Prostate gland (tissue), 2 donors: ENCODE measurements around the gene WDR88. TPM values are rescaled to one million over a fixed set of nuclear protein-coding genes. Genes with fewer than 3 reads are reported as not detected.

Experiments used
- DNase-seq: peaks from one replicate; pipeline ENCODE4 v3.0.0-alpha.2; 2019; ENCODE audit warnings: low spot score
- H3K27ac ChIP-seq, 2 donors: fragments of 200-600 bp; sonication (generic); 2 replicates each; pipeline ENCODE4 v1.5.1; 2017 to 2019
- H3K27me3 ChIP-seq: fragments of 200-600 bp; sonication (generic); replicated peaks from 2 replicates; pipeline ENCODE4 v1.5.1; 2019; ENCODE audit not compliant: insufficient read depth
- H3K36me3 ChIP-seq, 2 donors: fragments of 200-600 bp; sonication (generic); 1 replicate in 1 of 2; 2 replicates in 1 of 2; pipeline versions ENCODE4 v1.5.1 to v1.8.1; 2017 to 2019
- H3K4me1 ChIP-seq: fragments of 200-600 bp; sonication (generic); replicated peaks from 2 replicates; pipeline ENCODE4 v1.5.1; 2019
- H3K4me3 ChIP-seq, 2 donors: fragments of 200-600 bp; sonication (generic); 2 replicates each; pipeline ENCODE4 v1.5.1; 2017 to 2019
- H3K9me3 ChIP-seq: fragments of 200-600 bp; sonication (generic); 2 replicates; pipeline ENCODE4 v1.5.1; 2017
- CTCF ChIP-seq, 4 experiments: fragments of 200-600 bp in 2 of 4; fragments of 450-650 bp in 2 of 4; sonication (generic) in 2 of 4; IDR thresholded peaks; 1 replicate in 3 of 4; 2 replicates in 1 of 4; pipeline ENCODE4 v1.5.1; 2016 to 2019; ENCODE audit warnings: antibody characterized with exemption in 4 of 4, mild to moderate bottlenecking in 2 of 4, moderate library complexity in 2 of 4
- POLR2A ChIP-seq: fragments of 450-650 bp; IDR thresholded peaks from one replicate; pipeline ENCODE4 v1.6.1; 2016; ENCODE audit warnings: antibody characterized with exemption, mild to moderate bottlenecking
- POLR2AphosphoS5 ChIP-seq: sonication (generic); formaldehyde crosslinking; IDR thresholded peaks from one replicate; pipeline ENCODE4 v1.6.1; 2017; ENCODE audit warnings: antibody characterized with exemption
- WGBS: methylation state at CpG from one replicate; pipeline ENCODE4 v1.1.5; 2018; 5-methylcytosine and 5-hydroxymethylcytosine counted together
- intact Hi-C: fragments of 100-400 bp; cut with DNase I; formaldehyde crosslinking; loops from one replicate; pipeline ENCODE4 v1.14.2; 2022
- total RNA-seq, 2 donors: library from RNA; depleted of rRNA; stranded (reverse); fragments of >200 nt; gene quantifications; one replicate each; pipeline ENCODE4 v1.1.0, GENCODE V29; 2016

The WDR88 gene
- 1 to 10 TPM in 1 of 2 donors, not detected in 1; 3.9 TPM for total RNA-seq

GRCh38 chr19:33132021-33132420 is at the start of gene WDR88:
WDR88 (plus strand) TSS chr19:33132114; CDS start chr19:33132170, 56 bp downstream.
- H3K36me3 ChIP-seq, result no peaks in the 10 kb centered on the region
- no peak within 1 kb of the TSS for H3K27ac ChIP-seq
- no peak within 1 kb of the TSS for H3K4me3 ChIP-seq
- intact Hi-C loops, result no loop called here
- WGBS, result 94% methylated on average over 41 of the region's 43 CpGs
- no peaks in the 10 kb centered on the region for H3K4me1 ChIP-seq
- TF ChIP-seq POLR2A (no peak), POLR2AphosphoS5 (no peak), CTCF (IDR thresholded peaks at IDR 0.05) (no peak)
- DNase-seq, result no peak
- H3K27me3 ChIP-seq, result no peaks in the 10 kb centered on the region
- no peaks in the 10 kb centered on the region for H3K9me3 ChIP-seq

GRCh38 chr19:33085570-33086128 is 46.3 kb upstream of the WDR88 start:
- H3K36me3 ChIP-seq, result peaks cover 0 to 8% of the 10 kb centered on the region in 2 donors
- intact Hi-C loops, result no loop called here
- TF ChIP-seq POLR2AphosphoS5, result no peak
- TF ChIP-seq POLR2A, result no peak
- no peak for TF ChIP-seq CTCF (IDR thresholded peaks at IDR 0.05)

GRCh38 chr19:33086955-33087354 is 45.0 kb upstream of the WDR88 start:
- Histone ChIP-seq H3K4me1 (peaks cover 2% of the 10 kb centered on the region), H3K9me3 (no peaks in the 10 kb centered on the region), H3K36me3 (peaks cover 6 to 8% of the 10 kb centered on the region in 2 donors), H3K27me3 (no peaks in the 10 kb centered on the region), H3K27ac (no peak overlapping the region), H3K4me3 (no peak overlapping the region)
- intact Hi-C loops, result no loop called here
- TF ChIP-seq CTCF (IDR thresholded peaks at IDR 0.05), result no peak
- no peak for TF ChIP-seq POLR2A
- no peak for TF ChIP-seq POLR2AphosphoS5
- no peak for DNase-seq
- 89% methylated on average over 1 of the region's 1 CpG for WGBS

More at GRCh38 chr19:33085570-33086128, 46.3 kb upstream of the WDR88 start:
- no peak for DNase-seq
- no peaks in the 10 kb centered on the region for H3K27me3 ChIP-seq
- H3K4me1 ChIP-seq, result peaks cover 5% of the 10 kb centered on the region
- H3K27ac ChIP-seq, result no peak overlapping the region
- 79% methylated on average over 3 of the region's 3 CpGs for WGBS
- H3K9me3 ChIP-seq, result no peaks in the 10 kb centered on the region
- no peak overlapping the region for H3K4me3 ChIP-seq

GRCh38 chr19:33089010-33089409 is 42.9 kb upstream of the WDR88 start:
- intact Hi-C loops, result no loop called here
- no peak for DNase-seq
- Histone ChIP-seq H3K27ac (no peak overlapping the region), H3K9me3 (no peaks in the 10 kb centered on the region), H3K36me3 (peaks cover 12 to 24% of the 10 kb centered on the region in 2 donors), H3K4me1 (no peaks in the 10 kb centered on the region), H3K4me3 (no peak overlapping the region), H3K27me3 (no peaks in the 10 kb centered on the region)
- 83% methylated on average over 3 of the region's 3 CpGs for WGBS
- TF ChIP-seq POLR2AphosphoS5, result no peak
- TF ChIP-seq POLR2A, result no peak
- TF ChIP-seq CTCF (IDR thresholded peaks at IDR 0.05), result no peak

- peaks cover 9 to 33% of the 10 kb centered on the region in 2 donors for H3K36me3 ChIP-seq
- WGBS, result 73% methylated on average over 3 of the region's 3 CpGs
These were observed 41.7 kb upstream of the WDR88 start for GRCh38 chr19:33090179-33090578.

More at GRCh38 chr19:33090179-33090578, 41.7 kb upstream of the WDR88 start:
- Histone ChIP-seq H3K4me1 (no peaks in the 10 kb centered on the region), H3K4me3 (no peak overlapping the region), H3K27ac (no peak overlapping the region), H3K9me3 (no peaks in the 10 kb centered on the region), H3K27me3 (no peaks in the 10 kb centered on the region)
- DNase-seq, result no peak
- intact Hi-C loops, result no loop called here
- no peak for TF ChIP-seq POLR2AphosphoS5
- no peak for TF ChIP-seq POLR2A
- TF ChIP-seq CTCF (IDR thresholded peaks at IDR 0.05), result no peak
